ENCODE results near the gene RBM15B. TPM values are rescaled to one million over a fixed set of nuclear protein-coding genes. Genes with fewer than 3 reads are reported as not detected.

RBM15B gene
- 36.1 and 37.4 TPM in 2 replicates for total RNA-seq

GRCh38 chr3:51391075-51391565 lies at the start of gene RBM15B:
Gene RBM15B (plus strand): TSS chr3:51391285. CDS start chr3:51391400, 115 bp downstream.
- DNase-seq (ENCODE audit: low spot score), result peak; percentile 97
- peak within 1 kb of the TSS; percentile 83 for H3K27ac Mint-ChIP-seq
- H3K36me3 Mint-ChIP-seq (ENCODE audit: low read depth), result peaks cover 67% of the 10 kb centered on the region
- H3K4me1 Mint-ChIP-seq (ENCODE audit: low read depth), result peaks cover 54% of the 10 kb centered on the region
- H3K27me3 Mint-ChIP-seq (ENCODE audit: low read depth), result no peaks in the 10 kb centered on the region
- H3K9me3 Mint-ChIP-seq, result no peaks in the 10 kb centered on the region
- intact Hi-C loops (cut with micrococcal nuclease), result loop anchor here (1.0 to 2.0 kb wide), 3 partner anchors 108 to 818 kb away; partner anchors contain the start of gene TEX264
- H3K4me3 Mint-ChIP-seq (ENCODE audit: low read depth), result peak within 1 kb of the TSS; percentile 82

- Mint-ChIP-seq H3K4me3 (ENCODE audit: low read depth) (no peak overlapping the region), H3K9me3 (no peaks in the 10 kb centered on the region), H3K4me1 (ENCODE audit: low read depth) (no peaks in the 10 kb centered on the region), H3K27ac (no peak overlapping the region), H3K36me3 (ENCODE audit: low read depth) (no peaks in the 10 kb centered on the region), H3K27me3 (ENCODE audit: low read depth) (peaks cover 1% of the 10 kb centered on the region)
- no peak for DNase-seq (ENCODE audit: low spot score)
- intact Hi-C loops (cut with micrococcal nuclease), result no loop called here
Measured at GRCh38 chr3:51343918-51344687, 47.0 kb upstream of the RBM15B start.

GRCh38 chr3:51350751-51351150 lies 40.3 kb upstream of the RBM15B start:
- Mint-ChIP-seq H3K27ac (no peak overlapping the region), H3K36me3 (ENCODE audit: low read depth) (no peaks in the 10 kb centered on the region), H3K27me3 (ENCODE audit: low read depth) (peaks cover 1% of the 10 kb centered on the region), H3K4me1 (ENCODE audit: low read depth) (no peaks in the 10 kb centered on the region), H3K9me3 (no peaks in the 10 kb centered on the region), H3K4me3 (ENCODE audit: low read depth) (no peak overlapping the region)
- intact Hi-C loops (cut with micrococcal nuclease), result no loop called here
- DNase-seq (ENCODE audit: low spot score), result no peak

GRCh38 chr3:51353131-51353530 lies 38.0 kb upstream of the RBM15B start:
- no peak for DNase-seq (ENCODE audit: low spot score)
- Mint-ChIP-seq H3K27ac (no peak overlapping the region), H3K27me3 (ENCODE audit: low read depth) (no peaks in the 10 kb centered on the region), H3K4me3 (ENCODE audit: low read depth) (no peak overlapping the region), H3K36me3 (ENCODE audit: low read depth) (no peaks in the 10 kb centered on the region), H3K4me1 (ENCODE audit: low read depth) (no peaks in the 10 kb centered on the region), H3K9me3 (no peaks in the 10 kb centered on the region)
- intact Hi-C loops (cut with micrococcal nuclease), result no loop called here

- Mint-ChIP-seq H3K27me3 (ENCODE audit: low read depth) (no peaks in the 10 kb centered on the region), H3K9me3 (no peaks in the 10 kb centered on the region), H3K4me1 (ENCODE audit: low read depth) (no peaks in the 10 kb centered on the region), H3K27ac (no peak overlapping the region), H3K36me3 (ENCODE audit: low read depth) (no peaks in the 10 kb centered on the region), H3K4me3 (ENCODE audit: low read depth) (no peak overlapping the region)
- intact Hi-C loops (cut with micrococcal nuclease), result no loop called here
- DNase-seq (ENCODE audit: low spot score), result no peak
Measured at GRCh38 chr3:51353691-51354090, 37.4 kb upstream of the RBM15B start.

- H3K4me1 Mint-ChIP-seq (ENCODE audit: low read depth), result no peaks in the 10 kb centered on the region
- no peaks in the 10 kb centered on the region for H3K9me3 Mint-ChIP-seq
- no peak overlapping the region for H3K4me3 Mint-ChIP-seq (ENCODE audit: low read depth)
- no peaks in the 10 kb centered on the region for H3K36me3 Mint-ChIP-seq (ENCODE audit: low read depth)
- H3K27ac Mint-ChIP-seq, result no peak overlapping the region
- intact Hi-C loops (cut with micrococcal nuclease), result no loop called here
- no peaks in the 10 kb centered on the region for H3K27me3 Mint-ChIP-seq (ENCODE audit: low read depth)
- no peak for DNase-seq (ENCODE audit: low spot score)
Measured at GRCh38 chr3:51354172-51354571, 36.9 kb upstream of the RBM15B start.

GRCh38 chr3:51354731-51355615 lies 36.1 kb upstream of the RBM15B start:
- intact Hi-C loops (cut with micrococcal nuclease), result no loop called here
- H3K4me3 Mint-ChIP-seq (ENCODE audit: low read depth), result no peak overlapping the region
- DNase-seq (ENCODE audit: low spot score), result no peak
- H3K9me3 Mint-ChIP-seq, result no peaks in the 10 kb centered on the region
- no peaks in the 10 kb centered on the region for H3K27me3 Mint-ChIP-seq (ENCODE audit: low read depth)
- H3K36me3 Mint-ChIP-seq (ENCODE audit: low read depth), result no peaks in the 10 kb centered on the region
- no peaks in the 10 kb centered on the region for H3K4me1 Mint-ChIP-seq (ENCODE audit: low read depth)
- no peak overlapping the region for H3K27ac Mint-ChIP-seq

GRCh38 chr3:51355891-51356578 lies 35.0 kb upstream of the RBM15B start:
- no peaks in the 10 kb centered on the region for H3K36me3 Mint-ChIP-seq (ENCODE audit: low read depth)

GRCh38 chr3:51357856-51358255 lies 33.2 kb upstream of the RBM15B start:
- H3K27me3 Mint-ChIP-seq (ENCODE audit: low read depth), result no peaks in the 10 kb centered on the region
- no peaks in the 10 kb centered on the region for H3K4me1 Mint-ChIP-seq (ENCODE audit: low read depth)
- no peaks in the 10 kb centered on the region for H3K9me3 Mint-ChIP-seq
- no peak for DNase-seq (ENCODE audit: low spot score)
- no peak overlapping the region for H3K4me3 Mint-ChIP-seq (ENCODE audit: low read depth)
- intact Hi-C loops (cut with micrococcal nuclease), result no loop called here
- no peaks in the 10 kb centered on the region for H3K36me3 Mint-ChIP-seq (ENCODE audit: low read depth)
- no peak overlapping the region for H3K27ac Mint-ChIP-seq

More at GRCh38 chr3:51355891-51356578, 35.0 kb upstream of the RBM15B start:
- Mint-ChIP-seq H3K27me3 (ENCODE audit: low read depth) (no peaks in the 10 kb centered on the region), H3K9me3 (no peaks in the 10 kb centered on the region), H3K4me1 (ENCODE audit: low read depth) (no peaks in the 10 kb centered on the region), H3K27ac (no peak overlapping the region), H3K4me3 (ENCODE audit: low read depth) (no peak overlapping the region)
- intact Hi-C loops (cut with micrococcal nuclease), result no loop called here
- no peak for DNase-seq (ENCODE audit: low spot score)

GRCh38 chr3:51358981-51359380 lies 32.1 kb upstream of the RBM15B start:
- Mint-ChIP-seq H3K4me1 (ENCODE audit: low read depth) (no peaks in the 10 kb centered on the region), H3K36me3 (ENCODE audit: low read depth) (no peaks in the 10 kb centered on the region), H3K27ac (no peak overlapping the region), H3K4me3 (ENCODE audit: low read depth) (no peak overlapping the region), H3K27me3 (ENCODE audit: low read depth) (no peaks in the 10 kb centered on the region), H3K9me3 (no peaks in the 10 kb centered on the region)
- intact Hi-C loops (cut with micrococcal nuclease), result no loop called here
- DNase-seq (ENCODE audit: low spot score), result no peak

GRCh38 chr3:51360806-51361205 lies 30.3 kb upstream of the RBM15B start:
- no peak overlapping the region for H3K4me3 Mint-ChIP-seq (ENCODE audit: low read depth)
- H3K27ac Mint-ChIP-seq, result no peak overlapping the region
- H3K4me1 Mint-ChIP-seq (ENCODE audit: low read depth), result no peaks in the 10 kb centered on the region
- H3K9me3 Mint-ChIP-seq, result no peaks in the 10 kb centered on the region
- intact Hi-C loops (cut with micrococcal nuclease), result no loop called here
- no peak for DNase-seq (ENCODE audit: low spot score)
- H3K36me3 Mint-ChIP-seq (ENCODE audit: low read depth), result no peaks in the 10 kb centered on the region
- peaks cover 2% of the 10 kb centered on the region for H3K27me3 Mint-ChIP-seq (ENCODE audit: low read depth)

GRCh38 chr3:51361746-51362145 lies 29.3 kb upstream of the RBM15B start:
- Mint-ChIP-seq H3K4me3 (ENCODE audit: low read depth) (no peak overlapping the region), H3K27me3 (ENCODE audit: low read depth) (peaks cover 5% of the 10 kb centered on the region), H3K36me3 (ENCODE audit: low read depth) (no peaks in the 10 kb centered on the region), H3K27ac (no peak overlapping the region), H3K9me3 (no peaks in the 10 kb centered on the region), H3K4me1 (ENCODE audit: low read depth) (no peaks in the 10 kb centered on the region)
- no peak for DNase-seq (ENCODE audit: low spot score)
- intact Hi-C loops (cut with micrococcal nuclease), result no loop called here

Data from activated T-helper 2 cell treated with anti-CD3 and anti-CD28 coated beads, Interferon-gamma antibody, Interleukin-2, Interleukin-4, amounts not matched to agents 10 μg/mL and 5 μg/mL and 100 μg/mL, durations not matched to agents 14 hours and 24 hours and 36 hours (primary cell).